ENCODE measurements around the gene GTF2I. TPM values are rescaled to one million over a fixed set of nuclear protein-coding genes. Genes with fewer than 3 reads are reported as not detected.
A peak's percentile ranks its signal among the peaks of the same experiment; 100 is the strongest.
"Not testable (repeated sequence)": the region's sequence is repeated elsewhere in the genome, so short reads cannot be mapped to it uniquely, and the experiment has no call there.

Gene GTF2I
- total RNA-seq, 3 donors from 2014 or later: 161 to 195 (median 181) TPM

DNA sequence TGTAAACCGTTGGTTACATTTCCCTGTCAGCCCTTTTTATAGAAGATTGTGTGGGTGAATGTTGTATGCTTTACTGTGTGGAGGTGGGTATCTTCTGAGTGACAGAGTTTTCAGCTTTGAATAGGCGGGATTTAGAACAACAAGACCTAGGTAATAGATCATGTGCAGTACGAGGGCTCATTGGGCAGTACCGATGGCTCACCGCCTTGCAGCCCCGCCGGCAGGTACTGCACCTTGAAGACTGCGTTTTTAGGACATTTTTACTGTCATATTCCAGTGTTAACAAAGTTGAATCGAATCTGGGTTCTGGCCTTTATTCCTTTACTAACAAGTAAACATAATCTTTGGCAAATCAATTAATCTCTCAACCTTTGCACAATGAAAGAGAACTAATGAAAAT lies 60.4 kb downstream of the GTF2I start:
- ATAC-seq: no peak
- Mint-ChIP-seq H3K4me3 (no peak overlapping the region), H3K27me3 (ENCODE audit: low read depth) (no peaks in the 10 kb centered on the region), H3K4me1 (ENCODE audit: low read depth) (peaks cover 5% of the 10 kb centered on the region), H3K36me3 (ENCODE audit: insufficient read depth) (peaks cover 35% of the 10 kb centered on the region), H3K9me3 (peaks cover 1% of the 10 kb centered on the region)
- DNase-seq: no peak

DNA sequence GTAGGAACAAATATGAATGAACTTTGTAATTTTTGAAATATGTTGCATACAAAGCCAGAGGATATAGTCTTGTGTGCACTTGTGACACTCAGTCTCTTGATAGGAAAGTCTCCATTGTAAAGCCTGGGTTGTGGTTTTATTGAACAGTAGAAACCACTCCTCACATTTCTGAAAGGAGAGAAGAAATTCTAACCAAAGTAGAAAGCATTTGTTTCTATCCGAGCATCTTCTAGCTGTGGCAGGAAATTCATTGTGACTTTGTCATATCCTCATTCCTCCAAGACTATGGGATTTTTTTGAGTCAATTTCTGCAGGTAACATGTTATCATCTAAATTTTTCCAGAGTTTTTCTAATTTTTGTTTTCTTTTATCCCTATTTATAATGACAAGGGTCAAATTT lies 60.8 kb downstream of the GTF2I start:
- H3K4me3 Mint-ChIP-seq: no peak overlapping the region
- DNase-seq: no peak
- no peak for ATAC-seq
- H3K4me1 Mint-ChIP-seq (ENCODE audit: low read depth): peaks cover 5% of the 10 kb centered on the region
- peaks cover 32% of the 10 kb centered on the region for H3K36me3 Mint-ChIP-seq (ENCODE audit: insufficient read depth)
- H3K9me3 Mint-ChIP-seq: no peaks in the 10 kb centered on the region
- H3K27me3 Mint-ChIP-seq (ENCODE audit: low read depth): no peaks in the 10 kb centered on the region

DNA sequence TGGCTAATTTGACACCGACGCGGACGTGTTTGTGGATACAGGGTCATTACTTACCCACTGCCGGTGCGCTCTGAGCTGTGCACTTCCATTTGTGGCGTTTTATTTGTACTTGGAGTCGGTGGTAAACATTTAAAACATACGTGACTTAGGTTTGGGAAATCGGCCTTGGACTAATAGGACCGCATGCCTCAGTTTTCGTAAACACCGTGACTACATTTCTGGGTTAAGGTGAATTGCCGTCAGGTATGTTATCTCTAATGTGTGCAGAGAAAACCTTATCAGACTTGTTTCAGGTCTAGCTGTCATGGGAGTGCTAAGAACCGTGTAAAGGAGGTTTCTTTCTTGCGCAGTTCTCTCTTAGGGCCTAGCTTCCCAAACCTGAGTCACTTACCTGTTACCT lies 64.6 kb downstream of the GTF2I start:
- ATAC-seq (no peak), DNase-seq (no peak)
- H3K9me3 Mint-ChIP-seq: no peaks in the 10 kb centered on the region
- H3K4me1 Mint-ChIP-seq (ENCODE audit: low read depth): peaks cover 9% of the 10 kb centered on the region
- H3K36me3 Mint-ChIP-seq (ENCODE audit: insufficient read depth): peaks cover 22% of the 10 kb centered on the region
- no peak overlapping the region for H3K4me3 Mint-ChIP-seq
- no peaks in the 10 kb centered on the region for H3K27me3 Mint-ChIP-seq (ENCODE audit: low read depth)

DNA sequence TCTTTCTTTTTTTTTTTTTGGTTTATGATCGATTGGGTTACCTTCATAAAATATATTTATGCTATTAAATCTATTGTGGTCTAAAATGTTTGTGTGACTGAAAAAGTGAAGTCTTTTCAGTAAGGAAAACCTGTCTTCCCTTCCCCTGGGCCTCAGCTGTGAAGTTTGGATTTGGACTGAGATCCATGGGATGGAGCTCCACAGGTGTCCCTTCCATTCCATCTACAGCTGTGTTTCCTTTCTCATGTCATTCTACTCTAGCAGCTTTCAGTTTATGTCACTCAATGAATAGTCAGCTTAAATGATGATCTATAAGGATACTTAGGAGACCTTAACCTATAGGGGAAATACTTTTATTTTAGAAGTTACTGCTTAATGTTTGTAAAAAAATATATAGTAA lies 68.3 kb downstream of the GTF2I start:
- H3K4me3 Mint-ChIP-seq: no peak overlapping the region
- H3K36me3 Mint-ChIP-seq (ENCODE audit: insufficient read depth): peaks cover 8% of the 10 kb centered on the region
- DNase-seq (no peak), ATAC-seq (no peak)
- no peaks in the 10 kb centered on the region for H3K9me3 Mint-ChIP-seq
- peaks cover 4% of the 10 kb centered on the region for H3K4me1 Mint-ChIP-seq (ENCODE audit: low read depth)
- no peaks in the 10 kb centered on the region for H3K27me3 Mint-ChIP-seq (ENCODE audit: low read depth)

DNA sequence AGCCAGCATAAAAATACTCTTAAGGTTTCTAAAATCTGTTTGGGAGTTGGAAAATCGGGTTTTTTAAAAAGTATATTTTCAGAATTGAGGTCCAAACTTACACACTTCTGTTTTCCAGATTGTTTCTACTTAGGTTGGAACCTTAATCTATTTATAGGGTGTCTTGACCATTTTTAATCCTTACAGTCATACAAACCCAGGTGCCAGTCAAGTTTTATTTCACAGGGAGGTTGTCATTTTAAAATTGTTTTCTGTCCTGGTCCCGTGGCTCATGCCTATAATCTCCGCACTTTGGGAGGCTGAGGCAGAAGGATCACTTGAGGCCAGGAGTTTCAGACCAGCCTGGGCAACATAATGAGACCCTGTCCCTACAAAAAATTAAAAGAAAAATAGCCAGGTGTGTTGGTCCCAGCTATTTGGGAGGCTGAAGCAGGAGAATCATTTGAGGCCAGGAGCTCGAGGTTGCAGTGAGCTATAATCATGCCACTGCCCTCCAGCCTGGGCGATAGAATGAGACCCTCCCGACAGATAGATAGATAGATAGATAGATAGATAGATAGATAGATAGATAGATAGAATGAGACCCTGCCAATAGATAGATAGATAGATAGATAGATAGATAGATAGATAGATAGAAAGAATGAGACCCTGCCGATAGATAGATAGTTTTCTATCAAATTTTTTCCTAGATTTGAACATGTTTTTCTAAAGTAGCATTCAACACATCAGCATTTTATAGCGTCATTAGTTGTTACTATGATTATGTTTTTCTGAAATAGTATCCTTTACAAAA lies 69.0 kb downstream of the GTF2I start:
- ATAC-seq (no peak), DNase-seq (no peak)
- Mint-ChIP-seq H3K27me3 (ENCODE audit: low read depth) (no peaks in the 10 kb centered on the region), H3K36me3 (ENCODE audit: insufficient read depth) (peaks cover 10% of the 10 kb centered on the region), H3K9me3 (no peaks in the 10 kb centered on the region), H3K4me3 (no peak overlapping the region), H3K4me1 (ENCODE audit: low read depth) (peaks cover 4% of the 10 kb centered on the region)

DNA sequence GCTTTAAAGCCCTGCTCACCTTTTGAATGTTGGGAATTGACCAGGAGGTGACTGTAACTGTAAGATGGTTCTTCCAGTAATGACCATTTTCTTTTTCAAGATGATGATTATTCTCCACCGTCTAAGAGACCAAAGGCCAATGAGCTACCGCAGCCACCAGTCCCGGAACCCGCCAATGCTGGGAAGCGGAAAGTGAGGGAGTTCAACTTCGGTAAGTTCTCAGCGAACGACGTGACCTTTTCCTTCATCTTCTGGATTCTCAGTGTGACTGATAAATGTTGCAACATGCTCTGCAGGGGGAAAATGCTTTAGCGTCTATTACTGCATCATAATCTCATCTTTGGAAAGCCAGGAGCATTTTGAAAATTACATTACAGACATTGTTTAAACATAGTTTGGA lies 71.2 kb downstream of the GTF2I start:
- not testable (repeated sequence) for DNase-seq; ATAC-seq; H3K4me3 Mint-ChIP-seq; H3K9me3 Mint-ChIP-seq; H3K36me3 Mint-ChIP-seq (ENCODE audit: insufficient read depth); H3K4me1 Mint-ChIP-seq (ENCODE audit: low read depth); H3K27me3 Mint-ChIP-seq (ENCODE audit: low read depth)

DNA sequence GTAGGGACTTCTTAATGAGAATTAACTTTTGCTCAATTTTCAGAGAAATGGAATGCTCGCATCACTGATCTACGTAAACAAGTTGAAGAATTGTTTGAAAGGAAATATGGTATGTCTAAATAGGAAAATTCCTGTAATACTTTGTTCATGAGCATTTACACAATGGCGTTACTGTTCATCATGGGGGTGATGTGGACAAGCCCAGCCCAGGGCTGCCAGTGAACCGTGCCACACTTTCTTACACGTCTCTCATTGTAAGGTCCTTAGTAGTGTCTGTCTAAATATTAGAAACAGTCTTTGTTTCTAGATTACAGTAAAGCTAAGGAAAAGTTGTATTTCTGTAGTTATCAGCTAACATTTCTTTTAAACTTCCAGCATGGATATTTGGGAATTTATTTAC lies 72.7 kb downstream of the GTF2I start:
- ATAC-seq; H3K27me3 Mint-ChIP-seq (ENCODE audit: low read depth); H3K4me3 Mint-ChIP-seq; H3K4me1 Mint-ChIP-seq (ENCODE audit: low read depth); H3K9me3 Mint-ChIP-seq; DNase-seq; H3K36me3 Mint-ChIP-seq (ENCODE audit: insufficient read depth): not testable (repeated sequence)

DNA sequence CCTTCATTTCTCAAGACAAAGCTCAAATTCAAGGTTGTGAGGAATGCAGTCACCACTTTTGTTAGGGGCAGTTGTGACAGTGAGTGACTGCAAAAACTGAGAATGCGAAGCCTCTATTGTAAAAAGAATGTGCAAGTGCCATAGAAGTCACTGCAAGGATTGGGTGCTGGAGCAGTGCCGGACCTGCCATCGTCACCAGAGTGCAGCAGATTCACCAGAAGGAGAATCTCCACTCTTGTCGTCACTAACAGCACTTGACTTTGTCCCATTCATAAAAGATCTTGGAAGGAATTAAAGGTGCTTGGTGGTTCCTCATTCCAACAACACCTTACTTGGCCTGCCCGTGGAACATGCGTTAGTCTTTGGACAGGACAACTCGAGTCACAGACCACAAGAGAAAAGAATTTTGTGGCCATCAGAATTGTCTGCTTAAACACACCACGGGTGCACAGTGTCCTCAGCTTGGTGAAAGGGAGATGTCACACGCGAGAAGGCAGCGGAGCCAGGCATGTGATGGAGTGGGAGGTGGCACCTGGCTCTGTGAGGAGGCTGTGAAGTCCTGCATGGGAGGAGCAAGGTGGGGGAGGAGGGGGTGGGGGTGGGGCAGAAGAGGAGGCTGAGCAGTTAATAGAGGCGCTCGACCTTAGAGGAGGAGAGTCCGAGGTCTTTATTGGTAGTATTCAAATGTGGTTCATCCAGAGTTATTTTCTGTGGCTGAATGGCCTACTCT lies 82.6 kb downstream of the GTF2I start:
- not testable (repeated sequence) for DNase-seq; ATAC-seq; H3K36me3 Mint-ChIP-seq (ENCODE audit: insufficient read depth); H3K9me3 Mint-ChIP-seq; H3K4me3 Mint-ChIP-seq; H3K4me1 Mint-ChIP-seq (ENCODE audit: low read depth); H3K27me3 Mint-ChIP-seq (ENCODE audit: low read depth)

DNA sequence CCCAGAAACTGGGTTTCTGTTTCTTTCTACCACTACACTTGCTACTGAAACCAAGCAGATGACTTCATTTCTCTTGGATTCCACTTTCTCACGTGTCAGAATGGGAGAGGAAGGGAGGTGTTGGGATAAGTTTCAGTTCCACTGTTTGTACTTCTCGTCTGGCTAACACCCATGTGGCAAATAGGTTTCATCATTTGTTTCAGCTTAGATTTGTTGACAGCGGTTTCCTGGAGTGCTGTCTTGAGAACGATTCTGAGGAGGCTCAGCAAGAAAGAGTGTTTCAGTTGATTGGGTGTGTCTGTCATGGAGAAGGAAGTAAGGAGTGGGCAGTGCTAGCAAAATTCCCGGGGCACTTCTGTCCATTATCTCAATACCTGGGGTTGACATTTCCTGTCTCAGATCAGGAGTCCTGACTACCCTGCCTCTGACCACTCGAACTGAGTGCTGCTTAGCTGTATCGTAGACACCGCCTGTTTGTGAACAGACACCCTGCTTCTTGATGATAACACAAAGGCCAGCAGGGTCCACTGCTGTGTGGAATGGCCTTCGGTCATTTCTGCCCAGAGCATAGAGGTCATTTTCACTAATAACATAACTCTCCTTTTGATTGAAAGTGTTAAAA lies 86.5 kb downstream of the GTF2I start:
- H3K4me3 Mint-ChIP-seq; H3K4me1 Mint-ChIP-seq (ENCODE audit: low read depth); DNase-seq; H3K36me3 Mint-ChIP-seq (ENCODE audit: insufficient read depth); ATAC-seq; H3K27me3 Mint-ChIP-seq (ENCODE audit: low read depth); H3K9me3 Mint-ChIP-seq: not testable (repeated sequence)

DNA sequence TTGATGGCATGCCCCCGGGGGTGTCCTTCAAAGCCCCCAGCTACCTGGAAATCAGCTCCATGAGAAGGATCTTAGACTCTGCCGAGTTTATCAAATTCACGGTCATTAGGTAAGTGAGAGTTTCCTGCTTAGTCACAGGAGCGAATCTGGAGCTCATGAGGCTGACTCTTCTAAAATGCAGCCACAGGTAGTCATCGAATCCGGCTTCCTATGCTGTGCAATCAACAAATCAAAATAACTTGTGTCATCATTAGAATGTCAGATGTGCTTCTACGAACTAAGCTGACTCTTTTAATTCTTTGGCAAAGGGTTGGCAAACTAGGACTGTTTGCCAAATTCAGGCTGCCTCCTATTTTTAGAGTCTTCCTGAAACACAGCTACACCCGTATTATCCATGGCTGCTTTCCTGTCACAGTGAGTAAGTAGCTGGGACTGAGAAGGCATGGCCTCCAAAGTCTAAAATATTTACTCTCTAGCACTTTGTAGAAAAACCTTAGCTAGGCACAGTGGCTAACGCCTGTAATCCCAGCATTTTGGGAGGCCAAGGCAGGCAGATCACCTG lies 96.5 kb downstream of the GTF2I start:
- not testable (repeated sequence) for H3K4me1 Mint-ChIP-seq (ENCODE audit: low read depth); H3K4me3 Mint-ChIP-seq; DNase-seq; ATAC-seq; H3K9me3 Mint-ChIP-seq; H3K27me3 Mint-ChIP-seq (ENCODE audit: low read depth); H3K36me3 Mint-ChIP-seq (ENCODE audit: insufficient read depth)

DNA sequence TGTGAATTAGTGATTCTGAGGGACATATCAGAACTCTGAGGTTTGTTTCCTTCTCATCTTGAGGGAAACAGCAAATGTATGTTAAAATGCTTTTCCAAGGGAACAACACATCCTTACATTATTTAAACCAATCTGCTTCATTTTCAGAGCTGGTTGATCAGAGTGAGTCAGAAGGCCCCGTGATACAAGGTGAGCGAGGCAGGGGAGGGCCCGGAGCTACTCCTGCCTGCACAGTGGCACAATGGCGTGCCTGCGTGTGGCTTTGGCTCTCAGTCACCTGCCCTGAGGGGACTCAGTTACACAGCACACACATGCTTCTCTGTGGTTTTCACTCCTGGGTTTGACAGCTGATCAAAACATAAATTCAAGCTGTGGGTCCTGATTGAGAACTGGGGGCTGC lies 99.2 kb downstream of the GTF2I start:
- H3K4me3 Mint-ChIP-seq; ATAC-seq; H3K36me3 Mint-ChIP-seq (ENCODE audit: insufficient read depth); H3K27me3 Mint-ChIP-seq (ENCODE audit: low read depth); DNase-seq; H3K9me3 Mint-ChIP-seq; H3K4me1 Mint-ChIP-seq (ENCODE audit: low read depth): not testable (repeated sequence)

DNA sequence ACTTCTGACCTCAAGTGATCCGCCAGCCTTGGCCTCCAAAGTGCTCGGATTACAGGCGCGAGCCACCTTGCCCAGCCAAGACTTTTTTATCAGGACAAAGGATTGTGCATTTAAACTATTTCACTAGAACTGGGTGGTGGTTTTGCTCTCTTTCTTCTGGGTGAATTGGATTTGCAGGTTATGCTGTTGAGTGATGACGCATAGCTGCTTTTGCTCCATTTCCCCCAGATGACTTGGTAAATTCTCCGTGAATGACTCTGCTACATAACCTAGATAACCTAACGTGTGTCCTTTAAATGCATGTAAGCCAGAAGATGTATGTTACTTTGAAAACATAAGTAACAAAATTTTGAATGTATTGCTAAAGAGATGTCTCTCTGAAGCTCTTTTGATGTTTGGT lies 100.8 kb downstream of the GTF2I start:
- not testable (repeated sequence) for ATAC-seq

DNA sequence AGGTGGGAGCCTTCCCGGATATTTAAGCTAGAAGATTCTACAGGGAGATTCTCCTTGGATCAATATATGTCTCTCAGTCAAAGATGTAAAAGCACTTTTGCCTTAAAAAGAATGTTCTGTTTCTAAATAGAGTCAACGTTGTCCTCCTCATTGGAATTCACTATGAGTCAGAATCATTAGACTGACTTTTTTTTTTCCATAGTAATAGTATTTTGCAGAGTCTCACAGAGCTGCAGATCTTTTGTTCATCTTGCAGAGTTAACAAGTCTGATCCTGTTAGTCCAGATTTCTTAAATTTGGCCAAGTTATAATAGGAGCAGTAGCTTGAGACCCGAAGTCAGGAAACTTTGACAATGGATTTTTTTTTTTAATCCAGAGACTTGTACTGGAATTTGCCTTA lies 101.5 kb downstream of the GTF2I start:
- H3K36me3 Mint-ChIP-seq (ENCODE audit: insufficient read depth); DNase-seq; H3K27me3 Mint-ChIP-seq (ENCODE audit: low read depth); H3K4me3 Mint-ChIP-seq; H3K9me3 Mint-ChIP-seq; H3K4me1 Mint-ChIP-seq (ENCODE audit: low read depth); ATAC-seq: not testable (repeated sequence)

More for the DNA sequence above, 100.8 kb downstream of the GTF2I start:
- not testable (repeated sequence) for H3K4me3 Mint-ChIP-seq; H3K27me3 Mint-ChIP-seq (ENCODE audit: low read depth); H3K9me3 Mint-ChIP-seq; DNase-seq; H3K36me3 Mint-ChIP-seq (ENCODE audit: insufficient read depth); H3K4me1 Mint-ChIP-seq (ENCODE audit: low read depth)

DNA sequence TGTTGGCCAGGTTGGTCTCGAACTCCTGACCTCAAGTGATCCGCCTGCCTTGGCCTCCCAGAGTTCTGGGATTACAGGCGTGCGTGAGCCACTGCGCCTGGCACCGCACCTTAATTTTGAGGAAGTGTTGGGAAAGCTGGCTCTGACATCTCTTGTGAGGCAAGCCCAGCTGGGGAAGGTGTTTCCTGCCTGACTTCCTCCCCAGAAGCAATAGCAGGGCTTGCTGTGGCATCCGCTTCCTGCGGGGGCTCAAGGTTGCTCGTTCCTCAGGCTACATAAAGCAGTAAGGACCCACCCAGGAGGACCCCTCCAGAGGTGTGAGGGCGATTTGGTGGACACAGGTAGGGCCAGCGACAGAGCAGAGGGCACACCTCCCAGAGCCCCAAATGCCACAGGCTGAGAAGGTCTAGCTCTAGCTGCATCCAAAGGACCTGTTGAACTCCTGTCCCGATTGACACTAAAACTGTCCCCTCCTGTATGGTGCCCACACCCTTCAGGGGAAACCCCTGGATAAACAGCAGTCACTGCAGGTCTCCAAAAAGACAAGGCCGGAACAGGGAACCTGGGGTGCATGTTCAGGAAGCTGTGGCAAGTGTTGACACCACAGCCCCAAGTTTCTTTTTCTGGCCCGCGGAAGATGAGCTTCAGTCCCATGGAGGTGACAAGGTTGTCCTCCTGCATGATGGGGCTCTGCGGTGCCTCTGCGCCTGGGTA lies 107.8 kb downstream of the GTF2I start:
- H3K4me1 Mint-ChIP-seq (ENCODE audit: low read depth); H3K27me3 Mint-ChIP-seq (ENCODE audit: low read depth); H3K36me3 Mint-ChIP-seq (ENCODE audit: insufficient read depth); DNase-seq; H3K9me3 Mint-ChIP-seq; H3K4me3 Mint-ChIP-seq: not testable (repeated sequence)
- peak; percentile 56 to 64 for ATAC-seq
